GM23338 (cell line): ENCODE measurements around the gene MGAT5. TPM values are rescaled to one million over a fixed set of nuclear protein-coding genes. Genes with fewer than 3 reads are reported as not detected.

ENCODE experiments used
- ATAC-seq: fragments of 200-7000 bp; cut with Tn5 transposase; 3 replicates; pipeline ENCODE4 v1.9.1; 2020
- DNase-seq: peaks from one replicate; pipeline ENCODE4 v3.0.0-alpha.2; 2015; ENCODE audit warnings: low spot score
- H2AFZ ChIP-seq: fragments of 200-600 bp; sonication (generic); 2 replicates; pipeline ENCODE4 v1.8.0; 2016; ENCODE audit warnings: antibody characterized with exemption, mild to moderate bottlenecking, moderate library complexity
- H3F3A ChIP-seq: fragments of 200-600 bp; sonication (generic); replicated peaks from 2 replicates; pipeline ENCODE4 v1.8.0; 2017; ENCODE audit warnings: antibody characterized with exemption, mixed run types, low read depth
- H3K27ac ChIP-seq: fragments of 200-600 bp; sonication (generic); 2 replicates; pipeline ENCODE4 v1.6.1; 2016; ENCODE audit warnings: low read depth
- H3K27me3 ChIP-seq: fragments of 200-600 bp; sonication (generic); 2 replicates; pipeline ENCODE4 v1.8.0; 2016; ENCODE audit warnings: mild to moderate bottlenecking, mixed run types, moderate library complexity; ENCODE audit not compliant: insufficient read depth
- H3K36me3 ChIP-seq: fragments of 200-600 bp; sonication (generic); 2 replicates; pipeline ENCODE4 v1.8.0; 2016; ENCODE audit warnings: mild to moderate bottlenecking; ENCODE audit not compliant: insufficient read depth
- H3K4me1 ChIP-seq: fragments of 200-600 bp; sonication (generic); 2 replicates; pipeline ENCODE4 v1.8.0; 2016; ENCODE audit warnings: mild to moderate bottlenecking, moderate library complexity; ENCODE audit not compliant: insufficient read depth
- H3K4me2 ChIP-seq: fragments of 200-600 bp; sonication (generic); 2 replicates; pipeline ENCODE4 v1.7.1; 2017; ENCODE audit warnings: mixed run types
- H3K4me3 ChIP-seq: fragments of 200-600 bp; sonication (generic); 2 replicates; pipeline ENCODE4 v1.6.1; 2016; ENCODE audit warnings: mixed run types
- H3K79me2 ChIP-seq: fragments of 200-600 bp; sonication (generic); replicated peaks from 2 replicates; pipeline ENCODE4 v1.8.0; 2017; ENCODE audit warnings: mild to moderate bottlenecking; ENCODE audit not compliant: insufficient read depth
- H3K9me2 ChIP-seq: fragments of 200-600 bp; sonication (generic); 2 replicates; pipeline ENCODE4 v1.8.0; 2017; ENCODE audit not compliant: insufficient read depth
- H4K20me1 ChIP-seq: fragments of 200-600 bp; sonication (generic); replicated peaks from 2 replicates; pipeline ENCODE4 v1.8.0; 2017; ENCODE audit warnings: mild to moderate bottlenecking; ENCODE audit not compliant: insufficient read depth
- H3K27ac Mint-ChIP-seq: 2 replicates; pipeline ENCODE4 v1.8.0; 2020; ENCODE audit warnings: inconsistent platforms, mild to moderate bottlenecking, moderate library complexity, mixed read lengths
- H3K27me3 Mint-ChIP-seq: 3 replicates; pipeline ENCODE4 v1.8.0; 2022; ENCODE audit warnings: low read depth, mild to moderate bottlenecking, moderate library complexity, mixed read lengths, inconsistent platforms; ENCODE audit not compliant: insufficient read depth, poor library complexity
- H3K36me3 Mint-ChIP-seq: 3 replicates; pipeline ENCODE4 v1.8.0; 2021; ENCODE audit warnings: low read depth, mild to moderate bottlenecking, inconsistent platforms, moderate library complexity, mixed read lengths
- H3K4me1 Mint-ChIP-seq: 3 replicates; pipeline ENCODE4 v1.8.0; 2020; ENCODE audit warnings: mild to moderate bottlenecking, inconsistent platforms, mixed read lengths
- H3K4me3 Mint-ChIP-seq: 3 replicates; pipeline ENCODE4 v1.8.0; 2021; ENCODE audit warnings: moderate library complexity, mild to moderate bottlenecking, inconsistent platforms, mixed read lengths
- H3K9me3 Mint-ChIP-seq: 3 replicates; pipeline ENCODE4 v1.8.0; 2020; ENCODE audit warnings: moderate library complexity, mild to moderate bottlenecking, inconsistent platforms, mixed read lengths
- CREB1 ChIP-seq: fragments of 250-450 bp; sonication (Bioruptor Pico); IDR thresholded peaks from 2 replicates; pipeline ENCODE4 v1.5.0; 2020; ENCODE audit warnings: low read depth, mild to moderate bottlenecking, moderate library complexity
- EZH2 ChIP-seq: fragments of 200-600 bp; sonication (generic); IDR thresholded peaks from one replicate; pipeline ENCODE4 v1.8.0; 2017; ENCODE audit warnings: antibody characterized with exemption, mild to moderate bottlenecking, low read depth; ENCODE audit not compliant: unreplicated experiment
- EZH2phosphoT487 ChIP-seq: fragments of 200-600 bp; sonication (generic); IDR thresholded peaks from one replicate; pipeline ENCODE4 v1.8.1; 2018; ENCODE audit warnings: antibody characterized with exemption; ENCODE audit not compliant: unreplicated experiment
- JUNB ChIP-seq: IDR thresholded peaks from one replicate; pipeline ENCODE4 v1.6.1; 2016; ENCODE audit warnings: antibody characterized with exemption; ENCODE audit not compliant: unreplicated experiment
- NANOG ChIP-seq: IDR thresholded peaks from 2 replicates; pipeline ENCODE4 v1.6.1; 2016; ENCODE audit warnings: antibody characterized with exemption, borderline replicate concordance
- POLR2AphosphoS5 ChIP-seq: IDR thresholded peaks from 2 replicates; pipeline ENCODE4 v1.6.1; 2016; ENCODE audit warnings: antibody characterized with exemption, low read depth
- STAT1 ChIP-seq: IDR thresholded peaks from one replicate; pipeline ENCODE4 v1.6.1; 2016; ENCODE audit warnings: antibody characterized with exemption; ENCODE audit not compliant: unreplicated experiment
- ZNF114 ChIP-seq: fragments of 250-450 bp; sonication (Bioruptor Pico); IDR thresholded peaks from 2 replicates; pipeline ENCODE4 v1.5.0; 2020; ENCODE audit warnings: mild to moderate bottlenecking, moderate library complexity
- ZNF331 ChIP-seq: fragments of 250-450 bp; sonication (Bioruptor Pico); IDR thresholded peaks from 2 replicates; pipeline ENCODE4 v1.5.0; 2020; ENCODE audit warnings: low read depth, mild to moderate bottlenecking, moderate library complexity
- ZNF462 ChIP-seq: fragments of 250-450 bp; sonication (Bioruptor Pico); IDR thresholded peaks from 2 replicates; pipeline ENCODE4 v1.5.0; 2020; ENCODE audit warnings: mild to moderate bottlenecking, moderate library complexity
- polyA plus RNA-seq: library from polyadenylated mRNA; unstranded; fragments of >200 nt; fragmentation: Nextera tagmentation; extraction: Ambion mirVana; gene quantifications from 2 replicates; pipeline ENCODE4 v1.2.1, GENCODE V29; 2016
- total RNA-seq: library from RNA; depleted of rRNA; stranded (reverse); fragments of >200 nt; shearing (Covaris generic); gene quantifications from 2 replicates; pipeline ENCODE4 v1.2.3, GENCODE V29; 2014
- TF ChIP-seq, protein P1 (sequence below): IDR thresholded peaks from 2 replicates; pipeline ENCODE4 v1.6.1; 2016; ENCODE audit warnings: antibody characterized with exemption

The MGAT5 gene
- total and polyA plus RNA-seq, 2 experiments from 2014 or later, result 4.6 to 27.6 TPM

DNA sequence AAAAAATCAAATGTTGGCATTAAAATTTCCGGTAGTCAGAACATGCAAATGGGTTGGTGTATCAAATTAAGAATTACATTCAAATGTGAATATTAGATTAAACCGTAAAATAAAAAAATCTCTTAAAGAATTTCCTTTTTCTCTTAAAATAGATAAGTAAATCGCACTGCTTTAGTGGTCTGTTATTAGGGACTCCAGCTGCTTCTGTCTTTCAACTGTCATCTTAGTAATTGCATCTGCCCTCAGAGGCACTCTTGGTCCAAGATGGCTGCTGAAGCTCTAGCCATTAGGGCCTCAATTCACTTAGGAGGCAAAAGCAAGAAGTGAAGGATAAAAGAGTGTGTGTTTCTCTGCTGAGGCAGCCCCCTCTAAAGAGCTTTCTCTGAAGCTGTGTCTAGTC, 132.4 kb downstream of the MGAT5 start:
- TF ChIP-seq, protein P1, sequence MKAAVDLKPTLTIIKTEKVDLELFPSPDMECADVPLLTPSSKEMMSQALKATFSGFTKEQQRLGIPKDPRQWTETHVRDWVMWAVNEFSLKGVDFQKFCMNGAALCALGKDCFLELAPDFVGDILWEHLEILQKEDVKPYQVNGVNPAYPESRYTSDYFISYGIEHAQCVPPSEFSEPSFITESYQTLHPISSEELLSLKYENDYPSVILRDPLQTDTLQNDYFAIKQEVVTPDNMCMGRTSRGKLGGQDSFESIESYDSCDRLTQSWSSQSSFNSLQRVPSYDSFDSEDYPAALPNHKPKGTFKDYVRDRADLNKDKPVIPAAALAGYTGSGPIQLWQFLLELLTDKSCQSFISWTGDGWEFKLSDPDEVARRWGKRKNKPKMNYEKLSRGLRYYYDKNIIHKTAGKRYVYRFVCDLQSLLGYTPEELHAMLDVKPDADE, result no peak
- H3K27me3 ChIP-seq, result no peaks in the 10 kb centered on the region
- DNase-seq, result no peak
- peaks cover 6% of the 10 kb centered on the region; the same call in 1 of the 2 replicates for H3K9me2 ChIP-seq
- Mint-ChIP-seq H3K27me3 (no peaks in the 10 kb centered on the region), H3K36me3 (no peaks in the 10 kb centered on the region), H3K9me3 (no peaks in the 10 kb centered on the region), H3K27ac (no peak overlapping the region), H3K4me3 (no peak overlapping the region), H3K4me1 (no peaks in the 10 kb centered on the region)
- no peak overlapping the region for H3K4me2 ChIP-seq
- H4K20me1 ChIP-seq, result no peaks in the 10 kb centered on the region
- no peaks in the 10 kb centered on the region for H3K79me2 ChIP-seq
- no peaks in the 10 kb centered on the region for H3K4me1 ChIP-seq
- H3F3A ChIP-seq, result no peaks in the 10 kb centered on the region
- no peak overlapping the region for H2AFZ ChIP-seq
- H3K27ac ChIP-seq, result no peak overlapping the region
- H3K4me3 ChIP-seq, result no peak overlapping the region
- H3K36me3 ChIP-seq, result no peaks in the 10 kb centered on the region
- ATAC-seq, result no peak

DNA sequence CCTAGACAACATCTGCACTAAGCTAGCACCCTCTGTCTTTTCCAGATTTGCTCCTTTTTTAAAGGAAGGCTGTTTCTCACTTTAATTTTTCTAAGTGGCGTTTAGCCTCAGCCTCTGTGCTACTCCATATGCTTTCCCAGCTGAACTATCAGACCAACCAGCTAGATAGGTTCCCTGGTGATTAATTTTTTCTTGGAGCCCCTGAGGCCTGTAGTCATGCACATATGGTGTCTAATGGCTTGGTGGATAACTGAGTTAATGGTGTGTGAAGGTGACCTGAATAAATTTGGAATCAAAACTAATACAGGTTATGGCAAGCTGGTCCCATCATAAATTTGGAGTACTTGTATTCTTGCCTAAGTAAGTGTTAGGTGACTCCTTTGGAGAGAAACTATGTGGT, 135.5 kb downstream of the MGAT5 start:
- H3K27me3 Mint-ChIP-seq, result peaks cover 2% of the 10 kb centered on the region

More for the DNA sequence above, 135.5 kb downstream of the MGAT5 start:
- Histone ChIP-seq H3K4me2 (no peak overlapping the region), H4K20me1 (no peaks in the 10 kb centered on the region), H3F3A (no peaks in the 10 kb centered on the region), H3K27me3 (no peaks in the 10 kb centered on the region), H3K4me3 (no peak overlapping the region), H2AFZ (no peak overlapping the region), H3K79me2 (no peaks in the 10 kb centered on the region), H3K27ac (no peak overlapping the region), H3K4me1 (0 out of 2 replicates have a peak, but pooled peaks cover 4% of the 10 kb centered on the region), H3K9me2 (peaks cover 6% of the 10 kb centered on the region; the same call in 1 of the 2 replicates), H3K36me3 (no peaks in the 10 kb centered on the region)
- no peak overlapping the region for H3K4me3 Mint-ChIP-seq
- TF ChIP-seq POLR2AphosphoS5, result no peak
- no peak for TF ChIP-seq STAT1
- TF ChIP-seq JUNB, result no peak
- TF ChIP-seq ZNF114 (CRISPR knock-in tag), result no peak
- TF ChIP-seq CREB1, result no peak
- TF ChIP-seq ZNF462 (CRISPR knock-in tag), result no peak
- no peak for TF ChIP-seq EZH2
- no peak for TF ChIP-seq EZH2phosphoT487
- TF ChIP-seq NANOG, result no peak
- TF ChIP-seq ZNF331, result no peak
- no peaks in the 10 kb centered on the region for H3K36me3 Mint-ChIP-seq
- H3K9me3 Mint-ChIP-seq, result no peaks in the 10 kb centered on the region
- ATAC-seq, result no peak
- no peak for DNase-seq
- H3K4me1 Mint-ChIP-seq, result peaks cover 9% of the 10 kb centered on the region
- H3K27ac Mint-ChIP-seq, result no peak overlapping the region
